HepG2 (cell line): ENCODE data around the gene TUBGCP4. TPM values are rescaled to one million over a fixed set of nuclear protein-coding genes. Genes with fewer than 3 reads are reported as not detected.

Experiments
- DMTF1 ChIP-seq: sonication (generic); formaldehyde crosslinking; IDR thresholded peaks from 2 replicates; pipeline ENCODE4 v1.4.0; 2020; ENCODE audit warnings: mild to moderate bottlenecking, missing genetic modification reagents
- GATAD1 ChIP-seq: IDR thresholded peaks from 2 replicates; pipeline ENCODE4 v1.6.1; 2016; ENCODE audit warnings: missing genetic modification reagents, missing compliant biosample characterization
- HNF4A ChIP-seq: sonication (generic); formaldehyde crosslinking; IDR thresholded peaks from 2 replicates; pipeline ENCODE4 v1.4.0; 2020; ENCODE audit warnings: missing genetic modification reagents
- JDP2 ChIP-seq: sonication (generic); formaldehyde crosslinking; IDR thresholded peaks from 2 replicates; pipeline ENCODE4 v1.8.1; 2022; ENCODE audit warnings: missing genetic modification reagents, borderline replicate concordance
- MIER3 ChIP-seq: IDR thresholded peaks from 2 replicates; pipeline ENCODE4 v1.6.1; 2016; ENCODE audit warnings: missing compliant biosample characterization, borderline replicate concordance
- MYNN ChIP-seq: sonication (generic); formaldehyde crosslinking; IDR thresholded peaks from 2 replicates; pipeline ENCODE4 v1.4.0; 2020; ENCODE audit warnings: mild to moderate bottlenecking, low read depth, missing genetic modification reagents
- PCBP2 ChIP-seq: fragments of 200-400 bp; formaldehyde crosslinking; optimal IDR thresholded peaks from 2 replicates; pipeline ENCODE3; 2018; ENCODE audit warnings: low read length, low read depth; ENCODE audit not compliant: poor library complexity, severe bottlenecking
- SALL1 ChIP-seq: sonication (generic); formaldehyde crosslinking; IDR thresholded peaks from 2 replicates; pipeline ENCODE4 v1.8.0; 2022; ENCODE audit warnings: mild to moderate bottlenecking, missing genetic modification reagents
- TMF1 ChIP-seq: sonication (generic); formaldehyde crosslinking; IDR thresholded peaks from 2 replicates; pipeline ENCODE4 v1.8.1; 2022; ENCODE audit warnings: low read depth, missing genetic modification reagents
- ZBTB42 ChIP-seq: sonication (generic); formaldehyde crosslinking; IDR thresholded peaks from 2 replicates; pipeline ENCODE4 v1.5.0; 2020; ENCODE audit warnings: mild to moderate bottlenecking, missing genetic modification reagents
- ZBTB43 ChIP-seq: sonication (generic); formaldehyde crosslinking; conservative IDR thresholded peaks from 2 replicates; pipeline ENCODE4 v1.4.0; 2020; ENCODE audit warnings: missing genetic modification reagents
- ZBTB7A ChIP-seq: sonication (generic); formaldehyde crosslinking; IDR thresholded peaks from 2 replicates; pipeline ENCODE4 v1.8.0; 2022; ENCODE audit warnings: mild to moderate bottlenecking, missing genetic modification reagents
- ZFAT ChIP-seq: sonication (generic); formaldehyde crosslinking; conservative IDR thresholded peaks from 2 replicates; pipeline ENCODE4 v1.8.1; 2023; ENCODE audit warnings: missing genetic modification reagents, inconsistent platforms
- ZFP90 ChIP-seq: sonication (generic); formaldehyde crosslinking; IDR thresholded peaks from 2 replicates; pipeline ENCODE4 v1.8.0; 2022; ENCODE audit warnings: missing genetic modification reagents, mild to moderate bottlenecking, inconsistent platforms, borderline replicate concordance
- ZNF543 ChIP-seq: sonication (generic); formaldehyde crosslinking; IDR thresholded peaks from 2 replicates; pipeline ENCODE4 v1.4.0; 2020; ENCODE audit warnings: mild to moderate bottlenecking, missing genetic modification reagents
- polyA plus RNA-seq, 8 experiments: library from polyadenylated mRNA; depleted of rRNA in 3 of 8; stranded (reverse) in 7 of 8; unstranded in 1 of 8; fragments of >200 nt; fragmentation: Illumina TruSeq in 4 of 8; extraction: Trizol in 4 of 8; gene quantifications; 2 replicates each; pipeline versions ENCODE4 v1.2.1 to v1.2.3, GENCODE V29; 2011 to 2016; ENCODE audit warnings: low read depth in 4 of 8, missing spikeins in 1 of 8, mixed read lengths in 1 of 8; ENCODE audit not compliant: insufficient read depth in 1 of 8
- total RNA-seq, 5 experiments: library from RNA; depleted of rRNA; stranded (reverse); fragments of >200 nt; fragmentation: Illumina TruSeq; extraction: Trizol; gene quantifications; 2 replicates each; pipeline ENCODE4 v1.2.3, GENCODE V29; 2016; ENCODE audit warnings: low read depth in 1 of 5
- TF ChIP-seq, protein P1 (sequence below): sonication (generic); formaldehyde crosslinking; IDR thresholded peaks from 2 replicates; pipeline ENCODE4 v1.4.0; 2020; ENCODE audit warnings: missing genetic modification reagents, borderline replicate concordance
- TF ChIP-seq, protein P2 (sequence below): sonication (generic); formaldehyde crosslinking; IDR thresholded peaks from 2 replicates; pipeline ENCODE4 v1.4.0; 2020; ENCODE audit warnings: missing genetic modification reagents
- TF ChIP-seq, protein P3 (sequence below): sonication (generic); formaldehyde crosslinking; IDR thresholded peaks from 2 replicates; pipeline ENCODE4 v1.5.1; 2020; ENCODE audit warnings: mild to moderate bottlenecking, moderate library complexity, missing genetic modification reagents

The TUBGCP4 gene
- total and polyA plus RNA-seq, 2 of the 13 experiments (the other 11 are each of a cell fraction or from before 2014, with no cell fraction given): 15.0 to 20.5 TPM

DNA sequence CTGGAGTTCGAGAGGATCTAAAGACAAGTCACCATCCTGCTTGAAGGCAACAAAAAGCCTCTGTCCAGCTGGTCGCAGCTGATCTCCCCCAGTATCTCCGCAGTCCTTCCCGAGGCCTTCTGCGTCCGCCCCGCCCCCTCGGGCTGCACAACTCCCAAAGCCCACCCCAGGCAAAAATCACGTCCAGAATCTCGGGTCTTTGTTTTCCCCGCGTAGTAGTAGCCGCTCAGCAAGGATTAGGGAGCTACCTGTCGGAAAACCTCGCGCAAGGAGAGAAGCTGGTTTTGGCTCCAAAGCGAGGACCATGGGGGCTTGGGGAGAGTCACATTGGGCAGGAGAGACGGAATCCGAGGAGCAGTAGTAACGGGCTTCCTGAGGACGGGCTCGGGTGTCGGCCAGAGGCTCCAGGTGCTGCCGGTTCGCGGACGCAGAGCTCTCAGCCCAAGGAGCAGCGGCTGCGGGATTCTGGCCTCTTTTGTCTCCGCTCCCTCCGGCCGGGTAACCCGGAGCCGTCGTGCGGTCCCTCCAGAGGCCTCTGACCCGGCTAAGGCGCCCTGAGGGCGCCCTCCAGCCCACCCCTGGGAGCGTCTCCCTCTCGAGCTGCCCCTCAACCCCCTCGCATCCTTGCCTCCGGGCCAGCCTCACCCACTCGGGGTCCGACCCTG lies 459 bp upstream of the TUBGCP4 start (continued):
- TF ChIP-seq, protein P1, sequence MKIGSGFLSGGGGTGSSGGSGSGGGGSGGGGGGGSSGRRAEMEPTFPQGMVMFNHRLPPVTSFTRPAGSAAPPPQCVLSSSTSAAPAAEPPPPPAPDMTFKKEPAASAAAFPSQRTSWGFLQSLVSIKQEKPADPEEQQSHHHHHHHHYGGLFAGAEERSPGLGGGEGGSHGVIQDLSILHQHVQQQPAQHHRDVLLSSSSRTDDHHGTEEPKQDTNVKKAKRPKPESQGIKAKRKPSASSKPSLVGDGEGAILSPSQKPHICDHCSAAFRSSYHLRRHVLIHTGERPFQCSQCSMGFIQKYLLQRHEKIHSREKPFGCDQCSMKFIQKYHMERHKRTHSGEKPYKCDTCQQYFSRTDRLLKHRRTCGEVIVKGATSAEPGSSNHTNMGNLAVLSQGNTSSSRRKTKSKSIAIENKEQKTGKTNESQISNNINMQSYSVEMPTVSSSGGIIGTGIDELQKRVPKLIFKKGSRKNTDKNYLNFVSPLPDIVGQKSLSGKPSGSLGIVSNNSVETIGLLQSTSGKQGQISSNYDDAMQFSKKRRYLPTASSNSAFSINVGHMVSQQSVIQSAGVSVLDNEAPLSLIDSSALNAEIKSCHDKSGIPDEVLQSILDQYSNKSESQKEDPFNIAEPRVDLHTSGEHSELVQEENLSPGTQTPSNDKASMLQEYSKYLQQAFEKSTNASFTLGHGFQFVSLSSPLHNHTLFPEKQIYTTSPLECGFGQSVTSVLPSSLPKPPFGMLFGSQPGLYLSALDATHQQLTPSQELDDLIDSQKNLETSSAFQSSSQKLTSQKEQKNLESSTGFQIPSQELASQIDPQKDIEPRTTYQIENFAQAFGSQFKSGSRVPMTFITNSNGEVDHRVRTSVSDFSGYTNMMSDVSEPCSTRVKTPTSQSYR (CRISPR knock-in tag): no peak
- TF ChIP-seq ZFP90: no peak; the same call in 1 of the 2 replicates
- TF ChIP-seq ZBTB43: no peak
- no peak for TF ChIP-seq ZNF543 (CRISPR knock-in tag)
- 0 out of 2 replicates have a peak, but pooled peaks have one; percentile 6 for TF ChIP-seq TMF1
- no peak for TF ChIP-seq GATAD1 (CRISPR knock-in tag)
- TF ChIP-seq, protein P2, sequence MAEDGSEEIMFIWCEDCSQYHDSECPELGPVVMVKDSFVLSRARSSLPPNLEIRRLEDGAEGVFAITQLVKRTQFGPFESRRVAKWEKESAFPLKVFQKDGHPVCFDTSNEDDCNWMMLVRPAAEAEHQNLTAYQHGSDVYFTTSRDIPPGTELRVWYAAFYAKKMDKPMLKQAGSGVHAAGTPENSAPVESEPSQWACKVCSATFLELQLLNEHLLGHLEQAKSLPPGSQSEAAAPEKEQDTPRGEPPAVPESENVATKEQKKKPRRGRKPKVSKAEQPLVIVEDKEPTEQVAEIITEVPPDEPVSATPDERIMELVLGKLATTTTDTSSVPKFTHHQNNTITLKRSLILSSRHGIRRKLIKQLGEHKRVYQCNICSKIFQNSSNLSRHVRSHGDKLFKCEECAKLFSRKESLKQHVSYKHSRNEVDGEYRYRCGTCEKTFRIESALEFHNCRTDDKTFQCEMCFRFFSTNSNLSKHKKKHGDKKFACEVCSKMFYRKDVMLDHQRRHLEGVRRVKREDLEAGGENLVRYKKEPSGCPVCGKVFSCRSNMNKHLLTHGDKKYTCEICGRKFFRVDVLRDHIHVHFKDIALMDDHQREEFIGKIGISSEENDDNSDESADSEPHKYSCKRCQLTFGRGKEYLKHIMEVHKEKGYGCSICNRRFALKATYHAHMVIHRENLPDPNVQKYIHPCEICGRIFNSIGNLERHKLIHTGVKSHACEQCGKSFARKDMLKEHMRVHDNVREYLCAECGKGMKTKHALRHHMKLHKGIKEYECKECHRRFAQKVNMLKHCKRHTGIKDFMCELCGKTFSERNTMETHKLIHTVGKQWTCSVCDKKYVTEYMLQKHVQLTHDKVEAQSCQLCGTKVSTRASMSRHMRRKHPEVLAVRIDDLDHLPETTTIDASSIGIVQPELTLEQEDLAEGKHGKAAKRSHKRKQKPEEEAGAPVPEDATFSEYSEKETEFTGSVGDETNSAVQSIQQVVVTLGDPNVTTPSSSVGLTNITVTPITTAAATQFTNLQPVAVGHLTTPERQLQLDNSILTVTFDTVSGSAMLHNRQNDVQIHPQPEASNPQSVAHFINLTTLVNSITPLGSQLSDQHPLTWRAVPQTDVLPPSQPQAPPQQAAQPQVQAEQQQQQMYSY: no peak
- TF ChIP-seq HNF4A (CRISPR knock-in tag): no peak
- TF ChIP-seq, protein P3, sequence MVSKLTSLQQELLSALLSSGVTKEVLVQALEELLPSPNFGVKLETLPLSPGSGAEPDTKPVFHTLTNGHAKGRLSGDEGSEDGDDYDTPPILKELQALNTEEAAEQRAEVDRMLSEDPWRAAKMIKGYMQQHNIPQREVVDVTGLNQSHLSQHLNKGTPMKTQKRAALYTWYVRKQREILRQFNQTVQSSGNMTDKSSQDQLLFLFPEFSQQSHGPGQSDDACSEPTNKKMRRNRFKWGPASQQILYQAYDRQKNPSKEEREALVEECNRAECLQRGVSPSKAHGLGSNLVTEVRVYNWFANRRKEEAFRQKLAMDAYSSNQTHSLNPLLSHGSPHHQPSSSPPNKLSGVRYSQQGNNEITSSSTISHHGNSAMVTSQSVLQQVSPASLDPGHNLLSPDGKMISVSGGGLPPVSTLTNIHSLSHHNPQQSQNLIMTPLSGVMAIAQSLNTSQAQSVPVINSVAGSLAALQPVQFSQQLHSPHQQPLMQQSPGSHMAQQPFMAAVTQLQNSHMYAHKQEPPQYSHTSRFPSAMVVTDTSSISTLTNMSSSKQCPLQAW (CRISPR knock-in tag): no peak
- no peak for TF ChIP-seq MYNN (CRISPR knock-in tag)
- TF ChIP-seq ZBTB7A (CRISPR knock-in tag): no peak
- TF ChIP-seq ZFAT (CRISPR knock-in tag): 0 out of 2 replicates have a peak, but pooled peaks have one; percentile 0
- TF ChIP-seq ZBTB42 (CRISPR knock-in tag): no peak
- no peak for TF ChIP-seq PCBP2
- no peak for TF ChIP-seq JDP2 (CRISPR knock-in tag)
- no peak for TF ChIP-seq SALL1 (CRISPR knock-in tag)
- no peak for TF ChIP-seq DMTF1 (CRISPR knock-in tag)
- TF ChIP-seq MIER3: no peak
